Measurements from ENCODE around the gene LCE3E. TPM values are rescaled to one million over a fixed set of nuclear protein-coding genes. Genes with fewer than 3 reads are reported as not detected.

Gene LCE3E
- total RNA-seq, 2 experiments from 2014 or later: not detected

- Histone ChIP-seq H3K4me2 (ENCODE audit: low read length) (no peak overlapping the region), H3K4me1 (ENCODE audit: insufficient read depth, low read length, poor library complexity, severe bottlenecking) (no peaks in the 10 kb centered on the region), H2AFZ (ENCODE audit: low read length) (no peak overlapping the region), H4K20me1 (ENCODE audit: insufficient read depth, low read length) (no peaks in the 10 kb centered on the region), H3K9me3 (ENCODE audit: low read length) (no peaks in the 10 kb centered on the region), H3K9me2 (ENCODE audit: insufficient read depth, low read length) (no peaks in the 10 kb centered on the region), H3K4me3 (ENCODE audit: low read depth, low read length, poor library complexity, severe bottlenecking) (no peak overlapping the region), H3K27ac (ENCODE audit: low read depth, low read length, poor library complexity, severe bottlenecking) (no peak overlapping the region), H3K36me3 (ENCODE audit: insufficient read depth, low read length) (no peaks in the 10 kb centered on the region), H3K79me2 (ENCODE audit: insufficient read depth, low read depth, low read length) (no peaks in the 10 kb centered on the region)
- TF ChIP-seq CTCF (conservative IDR thresholded peaks at IDR 0.05; ENCODE audit: low read length) (no peak), EZH2phosphoT487 (IDR thresholded peaks at IDR 0.05; ENCODE audit: borderline replicate concordance, low read depth, low read length) (no peak)
- intact Hi-C loops (cut with micrococcal nuclease; ENCODE audit: unreplicated experiment): no loop called here
- DNase-seq (ENCODE audit: low spot score): no peak
- no TSS peak for BruUV-seq (replicated peaks)
- ChIA-PET POLR2A (no interaction called here), CTCF (ENCODE audit: unreplicated experiment) (no interaction called here)
Observed at GRCh38 chr1:152596986-152597385, 30.4 kb upstream of the LCE3E start.

GRCh38 chr1:152585586-152585985 is 19.0 kb upstream of the LCE3E start:
- Histone ChIP-seq H2AFZ (ENCODE audit: low read length) (no peak overlapping the region), H3K4me3 (ENCODE audit: low read depth, low read length, poor library complexity, severe bottlenecking) (no peak overlapping the region), H3K27ac (ENCODE audit: low read depth, low read length, poor library complexity, severe bottlenecking) (no peak overlapping the region), H3K79me2 (ENCODE audit: insufficient read depth, low read depth, low read length) (no peaks in the 10 kb centered on the region), H3K4me2 (ENCODE audit: low read length) (no peak overlapping the region), H3K4me1 (ENCODE audit: insufficient read depth, low read length, poor library complexity, severe bottlenecking) (no peaks in the 10 kb centered on the region), H3K36me3 (ENCODE audit: insufficient read depth, low read length) (no peaks in the 10 kb centered on the region), H3K9me2 (ENCODE audit: insufficient read depth, low read length) (no peaks in the 10 kb centered on the region), H4K20me1 (ENCODE audit: insufficient read depth, low read length) (no peaks in the 10 kb centered on the region), H3K9me3 (ENCODE audit: low read length) (no peaks in the 10 kb centered on the region)
- POLR2A ChIA-PET: no interaction called here
- no peak for TF ChIP-seq CTCF (conservative IDR thresholded peaks at IDR 0.05; ENCODE audit: low read length)
- TF ChIP-seq EZH2phosphoT487 (IDR thresholded peaks at IDR 0.05; ENCODE audit: borderline replicate concordance, low read depth, low read length): no peak
- BruUV-seq (replicated peaks): no TSS peak
- CTCF ChIA-PET (ENCODE audit: unreplicated experiment): no interaction called here
- no peak for DNase-seq (ENCODE audit: low spot score)
- intact Hi-C loops (cut with micrococcal nuclease; ENCODE audit: unreplicated experiment): no loop called here

GRCh38 chr1:152582647-152583046 is 16.1 kb upstream of the LCE3E start:
- Histone ChIP-seq H2AFZ (ENCODE audit: low read length) (no peak overlapping the region), H3K9me2 (ENCODE audit: insufficient read depth, low read length) (no peaks in the 10 kb centered on the region), H3K9me3 (ENCODE audit: low read length) (no peaks in the 10 kb centered on the region), H3K79me2 (ENCODE audit: insufficient read depth, low read depth, low read length) (no peaks in the 10 kb centered on the region), H3K4me3 (ENCODE audit: low read depth, low read length, poor library complexity, severe bottlenecking) (no peak overlapping the region), H3K36me3 (ENCODE audit: insufficient read depth, low read length) (no peaks in the 10 kb centered on the region), H4K20me1 (ENCODE audit: insufficient read depth, low read length) (no peaks in the 10 kb centered on the region), H3K4me1 (ENCODE audit: insufficient read depth, low read length, poor library complexity, severe bottlenecking) (no peaks in the 10 kb centered on the region), H3K27ac (ENCODE audit: low read depth, low read length, poor library complexity, severe bottlenecking) (no peak overlapping the region), H3K4me2 (ENCODE audit: low read length) (no peak overlapping the region)
- no TSS peak for BruUV-seq (replicated peaks)
- no peak for DNase-seq (ENCODE audit: low spot score)
- CTCF ChIA-PET (ENCODE audit: unreplicated experiment): no interaction called here
- POLR2A ChIA-PET: no interaction called here
- intact Hi-C loops (cut with micrococcal nuclease; ENCODE audit: unreplicated experiment): no loop called here
- TF ChIP-seq EZH2phosphoT487 (IDR thresholded peaks at IDR 0.05; ENCODE audit: borderline replicate concordance, low read depth, low read length) (no peak), CTCF (conservative IDR thresholded peaks at IDR 0.05; ENCODE audit: low read length) (no peak)
